GM21423 (cell line): ENCODE measurements around the gene GCNT1.
"Not testable (repeated sequence)": the region's sequence is repeated elsewhere in the genome, so short reads cannot be mapped to it uniquely, and the experiment has no call there.

Experiments
- ATAC-seq: cut with Tn5 transposase; IDR thresholded peaks from one replicate; pipeline ENCODE4 v1.9.1; 2021; ENCODE audit warnings: mild to moderate bottlenecking, moderate library complexity; ENCODE audit not compliant: unreplicated experiment

The GCNT1 gene

GRCh38 chr9:76479337-76479736 lies 20.4 kb downstream of the GCNT1 start:
- ATAC-seq: not testable (repeated sequence)

DNA sequence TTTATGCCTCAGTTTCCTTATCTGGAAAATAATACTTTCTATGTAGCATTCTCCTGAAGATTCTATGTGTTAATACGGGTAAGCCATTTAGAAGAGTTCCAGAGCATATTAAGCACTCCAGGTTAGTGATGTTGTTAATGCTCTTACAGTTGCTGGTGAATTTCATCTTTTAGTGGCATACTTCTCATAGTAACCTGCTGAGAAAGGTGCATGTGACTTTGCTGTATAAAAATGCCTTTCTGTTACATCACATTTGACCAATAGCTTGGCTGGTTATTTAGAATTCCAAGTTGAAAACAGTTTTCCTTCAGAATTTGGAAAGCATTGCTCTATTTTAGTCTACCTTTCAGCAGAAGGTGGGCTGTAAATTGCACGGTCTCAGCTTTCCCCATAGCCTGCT lies 27.2 kb downstream of the GCNT1 start:
- ATAC-seq: no peak

GRCh38 chr9:76490249-76490990 lies 31.4 kb downstream of the GCNT1 start:
- ATAC-seq: no peak

DNA sequence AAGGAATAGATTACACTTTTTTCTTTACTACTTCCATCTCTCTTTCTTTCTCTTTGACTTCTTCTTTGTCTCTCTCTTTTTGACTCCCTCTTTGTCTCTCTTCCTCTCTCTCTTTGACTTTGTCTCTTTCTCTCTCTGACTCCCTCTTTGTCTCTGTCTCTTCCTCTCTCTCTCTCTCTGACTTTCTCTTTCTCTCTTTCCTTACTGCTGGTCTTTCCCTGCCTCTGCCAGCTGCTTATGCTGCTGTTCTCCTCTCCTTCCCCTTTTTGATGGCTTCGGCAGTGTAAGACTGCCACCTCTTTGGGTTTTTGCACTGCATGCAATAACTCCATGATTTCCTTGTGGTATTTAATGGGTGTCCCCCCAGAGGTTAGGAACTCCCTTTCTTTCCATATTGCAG lies 32.1 kb downstream of the GCNT1 start:
- ATAC-seq: not testable (repeated sequence)

GRCh38 chr9:76493496-76493895 lies 34.5 kb downstream of the GCNT1 start:
- ATAC-seq: not testable (repeated sequence)

- no peak for ATAC-seq
Observed at GRCh38 chr9:76500061-76500460, 41.1 kb downstream of the GCNT1 start.

- ATAC-seq: no peak
Observed at GRCh38 chr9:76502746-76503145, 43.8 kb downstream of the GCNT1 start.

DNA sequence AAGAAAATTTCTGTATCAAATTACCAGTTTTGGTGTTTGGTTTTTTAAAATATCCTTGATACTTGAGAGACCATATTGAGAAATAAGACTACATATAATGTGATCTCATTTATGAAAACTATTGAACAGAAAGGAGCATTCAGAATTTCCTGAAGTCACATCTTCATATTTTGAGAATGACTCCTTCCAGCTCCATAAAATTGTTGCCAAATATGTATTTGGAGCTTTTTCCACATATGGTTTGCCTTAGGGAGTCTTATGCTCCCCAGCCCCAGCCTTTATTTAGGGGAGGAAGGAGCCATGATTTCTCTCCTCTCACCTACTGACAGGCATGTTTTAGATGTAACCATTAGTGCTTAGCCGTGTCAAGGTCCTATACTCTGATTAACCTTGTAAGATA lies 51.1 kb downstream of the GCNT1 start:
- ATAC-seq: no peak

GRCh38 chr9:76510446-76510845 lies 51.5 kb downstream of the GCNT1 start:
- ATAC-seq: no peak

DNA sequence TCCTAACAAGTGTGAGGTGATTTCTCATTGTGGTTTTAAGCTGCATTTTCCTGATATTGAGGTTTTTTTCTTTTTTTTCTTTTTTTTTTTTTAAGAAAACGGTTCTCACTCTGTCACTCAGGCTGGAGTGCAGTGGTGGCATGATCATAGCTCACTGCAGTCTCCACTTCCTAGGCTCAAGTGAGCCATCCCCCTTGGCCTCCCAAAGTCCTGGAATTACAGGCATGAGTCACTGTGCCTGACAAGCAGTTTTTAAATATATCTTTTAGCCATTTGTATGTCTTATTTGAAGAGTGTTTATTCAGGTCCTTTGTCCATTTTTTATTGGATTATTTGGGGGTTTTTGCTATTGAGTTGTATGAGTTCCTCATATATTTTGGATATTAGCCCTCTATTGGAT lies 53.8 kb downstream of the GCNT1 start:
- ATAC-seq: no peak

DNA sequence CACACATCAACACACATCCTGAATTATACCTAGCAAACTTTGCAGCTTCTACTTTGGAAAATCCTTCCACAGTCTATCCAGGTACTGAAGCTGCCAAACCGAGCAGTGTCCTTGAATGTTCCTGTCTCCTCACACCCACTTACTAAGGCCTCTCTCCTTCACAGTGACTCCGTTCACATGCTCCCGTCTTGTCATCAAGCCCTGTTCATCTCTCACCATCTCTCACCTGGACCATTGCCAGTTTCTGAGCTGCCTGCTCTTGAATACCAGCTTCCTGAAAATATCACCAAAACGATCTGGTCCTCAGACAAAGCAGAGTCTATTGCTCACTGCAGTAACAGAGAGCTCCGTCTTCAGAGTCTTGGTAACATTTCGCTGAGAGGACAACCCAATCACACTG lies 57.4 kb downstream of the GCNT1 start:
- no peak for ATAC-seq

GRCh38 chr9:76516871-76517270 lies 57.9 kb downstream of the GCNT1 start:
- no peak for ATAC-seq

GRCh38 chr9:76519075-76519835 lies 60.3 kb downstream of the GCNT1 start:
- ATAC-seq: no peak

DNA sequence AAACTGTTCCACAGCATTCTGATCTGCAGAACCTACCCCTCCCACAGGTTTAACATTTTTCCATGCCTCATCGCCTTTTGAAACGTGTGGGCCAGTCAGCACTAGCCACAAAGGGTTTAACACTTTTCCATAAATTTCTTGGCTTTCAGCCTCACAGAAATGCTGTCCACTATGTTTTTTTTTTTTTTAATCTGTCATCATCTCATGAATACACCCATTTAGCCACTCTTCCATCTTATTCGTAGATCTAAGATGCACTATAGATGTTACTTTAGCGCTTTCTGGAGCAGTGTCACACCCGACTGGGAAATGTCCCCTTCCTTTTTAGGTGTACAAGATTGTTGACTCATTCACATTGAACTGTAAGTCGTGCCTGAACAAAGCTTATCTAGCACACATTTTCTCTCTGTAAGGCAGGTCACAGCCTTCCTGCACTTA lies 62.3 kb downstream of the GCNT1 start:
- ATAC-seq: no peak

GRCh38 chr9:76521906-76522305 lies 62.9 kb downstream of the GCNT1 start:
- ATAC-seq: no peak

GRCh38 chr9:76523617-76524200 lies 64.7 kb downstream of the GCNT1 start:
- ATAC-seq: not testable (repeated sequence)

GRCh38 chr9:76525196-76525595 lies 66.2 kb downstream of the GCNT1 start:
- ATAC-seq: no peak

DNA sequence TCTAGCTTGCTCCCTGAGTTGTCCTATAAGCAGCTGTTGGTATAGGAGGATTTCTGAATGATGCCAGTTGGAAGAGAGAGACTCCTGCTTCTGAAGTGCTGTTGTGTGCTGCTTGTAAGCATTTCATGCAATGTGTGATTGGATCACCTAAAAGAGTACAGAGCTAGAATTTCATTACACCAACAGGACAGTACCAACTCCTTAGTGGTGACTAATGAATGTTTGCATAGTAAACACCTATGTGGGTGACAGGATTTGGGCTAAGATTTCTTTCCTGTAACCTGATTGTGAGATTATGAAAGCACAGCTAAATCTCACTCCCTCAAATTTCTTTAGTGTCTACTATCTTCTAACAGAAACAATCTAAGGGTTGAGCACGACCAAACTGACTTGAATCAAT lies 67.0 kb downstream of the GCNT1 start:
- ATAC-seq: no peak

GRCh38 chr9:76528056-76528455 lies 69.1 kb downstream of the GCNT1 start:
- no peak for ATAC-seq

DNA sequence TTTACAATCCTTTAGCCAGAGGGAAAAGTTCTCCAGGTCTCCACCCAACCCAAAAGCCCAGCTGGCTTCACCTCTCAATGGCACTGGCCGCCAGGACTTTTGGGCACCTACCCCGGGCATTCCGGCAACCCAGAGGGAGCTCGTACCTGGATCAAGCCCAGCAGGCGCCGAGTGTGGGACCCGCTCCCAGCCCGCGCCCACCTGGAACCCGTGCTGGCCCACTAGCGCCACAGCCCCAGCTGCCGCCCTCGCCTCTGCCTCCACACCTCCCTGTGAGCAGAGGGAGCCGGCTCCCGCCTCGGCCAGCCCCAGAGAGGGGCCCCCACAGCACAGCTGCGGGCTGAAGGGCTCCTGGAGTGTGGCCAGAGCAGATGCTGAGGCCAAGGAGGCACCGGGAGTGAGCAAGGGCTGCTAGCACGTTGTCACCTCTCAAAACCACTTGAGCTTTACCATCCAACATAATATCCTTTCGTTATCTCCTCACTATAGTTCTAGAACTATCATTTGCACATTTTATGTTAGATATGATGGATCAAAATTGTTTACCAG lies 69.7 kb downstream of the GCNT1 start:
- no peak for ATAC-seq

GRCh38 chr9:76529653-76530052 lies 70.7 kb downstream of the GCNT1 start:
- ATAC-seq: no peak
